H1 (cell line): ENCODE data around the gene PPP2R2B. TPM values are rescaled to one million over a fixed set of nuclear protein-coding genes. Genes with fewer than 3 reads are reported as not detected.

ENCODE experiments used
- CTCF ChIA-PET: fragments of 300-600 bp; sonication (Branson Sonifier 250); formaldehyde crosslinking; loops from one replicate; lab custom pipeline; 2021; ENCODE audit not compliant: partially characterized antibody; lab: Charles Lee
- POLR2A ChIA-PET: fragments of 300-600 bp; sonication (Branson Sonifier 250); formaldehyde crosslinking; loops from one replicate; lab custom pipeline; 2021; ENCODE audit warnings: inconsistent platforms; ENCODE audit not compliant: partially characterized antibody; lab: Charles Lee
- DNase-seq, 2 experiments: peaks; one replicate each; pipeline versions ENCODE4 v3.0.0 to v3.0.0-alpha.2; 2010 to 2022; ENCODE audit warnings: low spot score in 2 of 2, low read depth in 1 of 2, mixed read lengths in 1 of 2
- FAIRE-seq: peaks from 2 replicates; lab custom pipeline; 2011; peaks lifted over from hg19 to GRCh38; lab: Jason Lieb, UNC
- H2AFZ ChIP-seq: 2 replicates; pipeline ENCODE4 v1.8.1; 2012; ENCODE audit warnings: low read length, inconsistent platforms
- H2AK5ac ChIP-seq: 2 replicates; pipeline ENCODE4 v1.6.1; 2013; ENCODE audit warnings: low read depth, low read length
- H2BK120ac ChIP-seq: replicated peaks from 2 replicates; pipeline ENCODE3; 2013; ENCODE audit warnings: low read depth, low read length, inconsistent platforms
- H2BK12ac ChIP-seq: 2 replicates; pipeline ENCODE4 v1.6.1; 2013; ENCODE audit warnings: low read depth, low read length
- H2BK15ac ChIP-seq: 2 replicates; pipeline ENCODE4 v1.6.1; 2013; ENCODE audit warnings: low read length
- H2BK20ac ChIP-seq: 2 replicates; pipeline ENCODE4 v1.6.1; 2013; ENCODE audit warnings: low read length
- H2BK5ac ChIP-seq: 2 replicates; pipeline ENCODE4 v1.6.1; 2013; ENCODE audit warnings: low read depth, low read length
- H3K14ac ChIP-seq: 2 replicates; pipeline ENCODE4 v1.6.1; 2013; ENCODE audit warnings: inconsistent platforms; ENCODE audit not compliant: insufficient read length
- H3K18ac ChIP-seq: 2 replicates; pipeline ENCODE4 v1.6.1; 2013; ENCODE audit warnings: low read length; ENCODE audit errors: extremely low read depth
- H3K23ac ChIP-seq: 2 replicates; pipeline ENCODE4 v1.6.1; 2013; ENCODE audit warnings: inconsistent platforms; ENCODE audit not compliant: insufficient read length
- H3K23me2 ChIP-seq: 2 replicates; pipeline ENCODE4 v1.6.1; 2013; ENCODE audit warnings: low read depth, low read length
- H3K27ac ChIP-seq: 2 replicates; pipeline ENCODE4 v1.6.1; 2011; ENCODE audit warnings: low read depth, low read length, inconsistent platforms
- H3K27me3 ChIP-seq, 4 experiments: replicated peaks in 1 of 4; 1 replicate in 1 of 4; 2 replicates in 3 of 4; pipeline versions ENCODE4 v1.6.1 to v1.8.1; 2011 to 2013; ENCODE audit warnings: low read length in 3 of 4, mild to moderate bottlenecking in 3 of 4, inconsistent platforms in 2 of 4, mixed read lengths in 2 of 4, moderate library complexity in 1 of 4; ENCODE audit not compliant: control insufficient read depth in 3 of 4, insufficient read depth in 3 of 4; ENCODE audit errors: extremely low read depth in 1 of 4
- H3K36me3 ChIP-seq, 4 experiments: 2 replicates each; pipeline versions ENCODE4 v1.6.1 to v1.8.1; 2011 to 2013; ENCODE audit warnings: mild to moderate bottlenecking in 4 of 4, low read length in 3 of 4, moderate library complexity in 2 of 4, control low read depth in 1 of 4, inconsistent platforms in 1 of 4; ENCODE audit not compliant: insufficient read depth in 4 of 4, control insufficient read depth in 2 of 4
- H3K4ac ChIP-seq: replicated peaks from 2 replicates; pipeline ENCODE3; 2013; ENCODE audit warnings: low read length, low read depth, mixed read lengths, inconsistent platforms; ENCODE audit not compliant: insufficient read length
- H3K4me1 ChIP-seq, 4 experiments: replicated peaks in 1 of 4; 1 replicate in 1 of 4; 2 replicates in 3 of 4; pipeline versions ENCODE4 v1.6.1 to v1.8.1; 2011 to 2013; ENCODE audit warnings: low read length in 3 of 4, inconsistent platforms in 2 of 4, mixed read lengths in 1 of 4; ENCODE audit not compliant: insufficient read depth in 4 of 4, control insufficient read depth in 3 of 4
- H3K4me2 ChIP-seq, 2 experiments: 2 replicates each; pipeline versions ENCODE4 v1.6.1 to v1.8.1; 2011 to 2013; ENCODE audit warnings: low read depth in 2 of 2, low read length in 2 of 2, control low read depth in 1 of 2, inconsistent platforms in 1 of 2, mild to moderate bottlenecking in 1 of 2; ENCODE audit not compliant: insufficient read depth in 1 of 2
- H3K4me3 ChIP-seq, 4 experiments: fragments of 200-600, 300-600 bp in 1 of 4; sonication (generic), shearing (Covaris generic), sonication (Bioruptor Twin) in 1 of 4; 2 replicates each; pipeline versions ENCODE4 v1.5.1 to v1.8.1; 2011 to 2016; ENCODE audit warnings: low read length in 4 of 4, low read depth in 3 of 4, control low read depth in 2 of 4, inconsistent platforms in 2 of 4, mild to moderate bottlenecking in 2 of 4, mixed read lengths in 1 of 4, moderate library complexity in 1 of 4; ENCODE audit not compliant: insufficient read depth in 2 of 4; ENCODE audit errors: extremely low read depth in 1 of 4
- H3K56ac ChIP-seq: replicated peaks from 2 replicates; pipeline ENCODE3; 2013; ENCODE audit warnings: low read depth, mild to moderate bottlenecking, mixed read lengths, low read length, inconsistent platforms; ENCODE audit not compliant: insufficient read length
- H3K79me1 ChIP-seq: 2 replicates; pipeline ENCODE4 v1.6.1; 2013; ENCODE audit warnings: low read depth, low read length, control low read depth
- H3K79me2 ChIP-seq, 2 experiments: 2 replicates each; pipeline versions ENCODE4 v1.6.1 to v1.8.1; 2012 to 2013; ENCODE audit warnings: low read length in 2 of 2, mild to moderate bottlenecking in 2 of 2, inconsistent platforms in 1 of 2; ENCODE audit not compliant: insufficient read depth in 2 of 2, control insufficient read depth in 1 of 2
- H3K9ac ChIP-seq, 4 experiments: replicated peaks in 1 of 4; 1 replicate in 1 of 4; 2 replicates in 3 of 4; pipeline versions ENCODE4 v1.6.1 to v1.8.1; 2011 to 2013; ENCODE audit warnings: low read depth in 3 of 4, low read length in 3 of 4, control low read depth in 2 of 4, mild to moderate bottlenecking in 2 of 4, moderate library complexity in 2 of 4, inconsistent platforms in 1 of 4; ENCODE audit errors: extremely low read depth in 1 of 4
- H3K9me3 ChIP-seq, 2 experiments: 2 replicates each; pipeline versions ENCODE4 v1.6.1 to v1.8.1; 2012 to 2013; ENCODE audit warnings: mild to moderate bottlenecking in 2 of 2, moderate library complexity in 2 of 2, control low read depth in 1 of 2, inconsistent platforms in 1 of 2, low read depth in 1 of 2, low read length in 1 of 2, mixed read lengths in 1 of 2; ENCODE audit not compliant: insufficient read depth in 2 of 2
- H4K20me1 ChIP-seq, 2 experiments: replicated peaks in 1 of 2; 2 replicates each; pipeline versions ENCODE3 to v1.8.1; 2011 to 2013; ENCODE audit warnings: inconsistent platforms in 2 of 2, low read length in 2 of 2, mild to moderate bottlenecking in 1 of 2; ENCODE audit not compliant: insufficient read depth in 2 of 2, control insufficient read depth in 1 of 2
- H4K5ac ChIP-seq: 2 replicates; pipeline ENCODE4 v1.6.1; 2013; ENCODE audit warnings: low read length, low read depth, mixed read lengths, inconsistent platforms; ENCODE audit not compliant: insufficient read length
- H4K8ac ChIP-seq: 2 replicates; pipeline ENCODE4 v1.8.0; 2013; ENCODE audit warnings: mild to moderate bottlenecking, moderate library complexity, low read length, inconsistent platforms; ENCODE audit not compliant: insufficient read depth; ENCODE audit errors: extremely low read depth
- H4K91ac ChIP-seq: replicated peaks from 2 replicates; pipeline ENCODE3; 2013; ENCODE audit warnings: low read length, mixed read lengths, inconsistent platforms; ENCODE audit not compliant: insufficient read length
- E2F6 ChIP-seq: IDR thresholded peaks from 2 replicates; pipeline ENCODE4 v1.6.1; 2012; ENCODE audit warnings: inconsistent platforms
- EZH2 ChIP-seq: fragments of 200-600 bp; sonication (generic); IDR thresholded peaks from 2 replicates; pipeline ENCODE4 v1.7.1; 2012; ENCODE audit warnings: low read depth, mild to moderate bottlenecking, moderate library complexity, low read length, inconsistent platforms; ENCODE audit not compliant: severe bottlenecking
- RFX5 ChIP-seq: IDR thresholded peaks from 2 replicates; pipeline ENCODE4 v1.6.1; 2011; ENCODE audit warnings: low read depth, low read length, improper control_type of control experiment, borderline replicate concordance
- SAP30 ChIP-seq: fragments of 300-600 bp; sonication (generic); IDR thresholded peaks from 2 replicates; pipeline ENCODE4 v1.7.1; 2012; ENCODE audit warnings: low read length, moderate library complexity, mild to moderate bottlenecking, inconsistent platforms; ENCODE audit not compliant: insufficient read depth, insufficient replicate concordance
- SP2 ChIP-seq: IDR thresholded peaks from 2 replicates; pipeline ENCODE4 v1.6.1; 2012; ENCODE audit warnings: mild to moderate bottlenecking, low read length, inconsistent platforms
- WGBS, 2 experiments: shearing (Covaris generic) in 1 of 2; methylation state at CpG; one replicate each; pipeline versions ENCODE4 v1.1.6 to v1.1.7; 2013 to 2015; ENCODE audit warnings: low lambda C conversion rate in 2 of 2, mixed read lengths in 2 of 2, inconsistent platforms in 1 of 2, low coverage in 1 of 2, missing lambda C conversion rate in 1 of 2; ENCODE audit not compliant: insufficient replicate concordance in 2 of 2, insufficient coverage in 1 of 2, insufficient read length in 1 of 2; ENCODE audit errors: extremely low coverage in 1 of 2, missing lambda C conversion rate in 1 of 2; 5-methylcytosine and 5-hydroxymethylcytosine counted together
- polyA plus RNA-seq, 7 experiments: library from polyadenylated mRNA; depleted of rRNA in 3 of 7; stranded (reverse) in 5 of 7; unstranded in 2 of 7; fragments of >200 nt in 5 of 7; fragments of 200-250 nt in 2 of 7; gene quantifications; 1 replicate in 5 of 7; 2 replicates in 1 of 7; 4 replicates in 1 of 7; pipeline versions ENCODE4 v1.2.1 to v1.2.3, GENCODE V29; 2011 to 2013; ENCODE audit warnings: missing spikeins in 2 of 7, mixed read lengths in 2 of 7
- total RNA-seq: library from RNA; stranded (reverse); fragmentation: NEBNext Ultra II Directional; extraction: Animal tissue kit (Norgen Biotek cat#: 25700); gene quantifications from 2 replicates; pipeline ENCODE4 v1.2.1, GENCODE V29; 2021

PPP2R2B gene
- total and polyA plus RNA-seq, 2 of the 8 experiments (the other 6 are each of a cell fraction or from before 2014, with no cell fraction given): 21.1 to 37.1 TPM

GRCh38 chr5:146877178-146877681 is 1.3 kb downstream of the PPP2R2B start:
- Histone ChIP-seq H3K4me3 (peak overlapping the region; percentile 76 to 82 (median 78)), H3K9me3 (no peaks in the 10 kb centered on the region), H2AK5ac (no peak overlapping the region), H3K14ac (no peak overlapping the region), H3K23ac (no peak overlapping the region), H3K4me1 (peaks cover 3 to 36% (median 13%) of the 10 kb centered on the region in 4 experiments; a peak in 6 of 7 replicates), H2BK5ac (no peak overlapping the region), H2BK120ac (no peak overlapping the region), H4K8ac (no peak overlapping the region; the same call in 1 of the 2 replicates), H3K4ac (no peak overlapping the region), H3K79me2 (peaks cover 0 to 26% of the 10 kb centered on the region in 2 experiments; a peak in 2 of 4 replicates), H3K79me1 (peaks cover 2% of the 10 kb centered on the region; the same call in 1 of the 2 replicates), H3K9ac (peak overlapping the region in 3 of 4 experiments; percentile 16 to 43 (median 17); a peak in 5 of 7 replicates), H4K20me1 (no peaks in the 10 kb centered on the region), H3K4me2 (peak overlapping the region; percentile 68 to 98), H3K27ac (no peak overlapping the region), H4K91ac (peak overlapping the region; percentile 44), H3K36me3 (no peaks in the 10 kb centered on the region), H3K18ac (peak overlapping the region; percentile 14; the same call in 1 of the 2 replicates), H2BK15ac (no peak overlapping the region), H2BK12ac (no peak overlapping the region), H2BK20ac (0 out of 2 replicates have a peak overlapping the region, but pooled peaks have one; percentile 24), H3K23me2 (peaks cover 10% of the 10 kb centered on the region; the same call in 1 of the 2 replicates), H3K27me3 (peaks cover 0 to 12% (median 8%) of the 10 kb centered on the region in 4 experiments; a peak in 6 of 7 replicates), H2AFZ (peak overlapping the region; percentile 6; the same call in 1 of the 2 replicates), H3K56ac (no peak overlapping the region), H4K5ac (no peak overlapping the region)
- DNase-seq (no peak), FAIRE-seq (no peak)
- no peak for TF ChIP-seq E2F6
- TF ChIP-seq RFX5: no peak
- no peak for TF ChIP-seq EZH2
- peak; percentile 39 for TF ChIP-seq SAP30
- no peak for TF ChIP-seq SP2
- ChIA-PET POLR2A (no interaction called here), CTCF (interaction anchor here (0.5 to 2.2 kb wide), 5 partner anchors 13 to 214 kb away, joined by 3 to 8 read pairs (median 3); no protein-coding TSS in a partner anchor)
- 7% methylated on average over 13 of the region's 14 CpGs; no CpG with 5 or more reads in 1 of the 2 experiments for WGBS, 2 experiments
